ENCODE data around the gene ASB15.

The ASB15 gene

GRCh38 chr7:123658023-123658422 lies 56.4 kb downstream of the ASB15 start:
- intact Hi-C loops (cut with DNase I), result no loop called here
- no peak for DNase-seq

DNA sequence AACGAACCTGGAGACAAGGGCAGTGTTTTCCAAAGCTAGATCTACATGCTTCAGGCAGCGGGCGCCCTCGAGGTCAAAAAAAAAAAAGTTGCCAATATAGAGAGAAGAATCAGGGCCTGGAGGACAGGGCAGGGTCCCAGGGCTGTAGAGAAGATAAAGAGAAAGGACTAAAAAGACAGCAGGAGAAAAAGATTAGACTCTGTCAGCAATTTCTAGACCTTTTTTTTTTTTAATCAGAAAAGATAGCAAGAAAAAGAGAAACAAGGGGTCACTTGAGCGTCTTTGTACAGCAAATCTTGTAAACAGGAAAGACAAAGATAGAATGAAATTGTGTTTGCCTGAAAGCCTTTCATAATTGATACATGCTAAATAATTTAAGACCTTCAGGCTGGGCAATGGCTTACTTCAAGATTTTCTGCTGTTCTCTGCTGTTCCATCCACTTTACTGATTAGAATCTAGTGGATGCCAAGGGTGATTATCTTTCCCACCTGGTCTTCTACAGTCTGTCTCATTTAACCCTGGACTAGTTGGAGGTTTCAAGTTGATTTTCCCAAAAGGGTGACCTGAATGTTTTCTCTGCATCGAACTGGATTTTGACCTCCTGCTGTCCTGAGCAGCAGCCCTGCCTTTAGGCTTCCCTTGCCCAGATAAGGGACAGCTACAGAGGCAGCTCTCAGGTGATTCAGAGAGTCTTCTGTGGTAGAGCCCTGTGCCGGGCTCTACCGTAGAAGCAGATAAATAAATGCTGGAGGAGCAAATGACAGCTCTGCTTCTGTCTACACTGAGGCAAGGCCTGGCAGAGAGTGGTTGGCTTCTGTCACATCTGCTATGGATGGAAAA lies 59.1 kb downstream of the ASB15 start:
- no peak for DNase-seq
- intact Hi-C loops (cut with DNase I), result no loop called here

GRCh38 chr7:123661765-123662164 lies 60.1 kb downstream of the ASB15 start:
- no peak for DNase-seq
- intact Hi-C loops (cut with DNase I), result no loop called here

DNA sequence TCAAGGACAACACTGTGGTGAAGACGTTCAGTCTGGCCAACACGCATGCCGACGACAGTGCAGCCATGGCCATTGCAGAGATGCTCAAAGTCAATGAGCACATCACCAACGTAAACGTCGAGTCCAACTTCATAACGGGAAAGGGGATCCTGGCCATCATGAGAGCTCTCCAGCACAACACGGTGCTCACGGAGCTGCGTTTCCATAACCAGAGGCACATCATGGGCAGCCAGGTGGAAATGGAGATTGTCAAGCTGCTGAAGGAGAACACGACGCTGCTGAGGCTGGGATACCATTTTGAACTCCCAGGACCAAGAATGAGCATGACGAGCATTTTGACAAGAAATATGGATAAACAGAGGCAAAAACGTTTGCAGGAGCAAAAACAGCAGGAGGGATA lies 60.7 kb downstream of the ASB15 start:
- DNase-seq, result no peak
- intact Hi-C loops (cut with DNase I), result no loop called here

- no peak for DNase-seq
- intact Hi-C loops (cut with DNase I), result no loop called here
Measured at GRCh38 chr7:123662755-123663154, 61.1 kb downstream of the ASB15 start.

- DNase-seq, result no peak
- intact Hi-C loops (cut with DNase I), result no loop called here
Measured at GRCh38 chr7:123663200-123663599, 61.6 kb downstream of the ASB15 start.

DNA sequence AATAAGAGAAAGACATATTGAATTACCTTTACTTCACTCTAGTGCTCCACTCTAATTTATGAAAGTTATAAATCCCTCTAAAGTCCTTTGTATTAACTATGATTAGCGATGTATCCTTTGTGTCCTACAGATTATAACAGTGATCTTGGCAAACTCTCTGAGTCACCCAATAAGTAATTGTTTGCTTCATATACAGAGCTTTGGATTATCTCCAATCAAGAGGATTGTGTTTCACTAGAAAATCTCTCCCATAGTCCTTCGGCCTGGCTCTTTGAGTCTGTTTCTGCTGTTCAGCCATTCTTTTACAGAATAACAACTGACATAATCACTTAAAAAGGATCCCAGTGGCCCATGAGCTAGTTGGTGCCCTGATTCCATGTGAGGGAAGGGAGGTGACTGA lies 63.5 kb downstream of the ASB15 start:
- DNase-seq, result no peak
- intact Hi-C loops (cut with DNase I), result no loop called here

GRCh38 chr7:123665896-123666295 lies 64.3 kb downstream of the ASB15 start:
- intact Hi-C loops (cut with DNase I), result no loop called here
- DNase-seq, result no peak

DNA sequence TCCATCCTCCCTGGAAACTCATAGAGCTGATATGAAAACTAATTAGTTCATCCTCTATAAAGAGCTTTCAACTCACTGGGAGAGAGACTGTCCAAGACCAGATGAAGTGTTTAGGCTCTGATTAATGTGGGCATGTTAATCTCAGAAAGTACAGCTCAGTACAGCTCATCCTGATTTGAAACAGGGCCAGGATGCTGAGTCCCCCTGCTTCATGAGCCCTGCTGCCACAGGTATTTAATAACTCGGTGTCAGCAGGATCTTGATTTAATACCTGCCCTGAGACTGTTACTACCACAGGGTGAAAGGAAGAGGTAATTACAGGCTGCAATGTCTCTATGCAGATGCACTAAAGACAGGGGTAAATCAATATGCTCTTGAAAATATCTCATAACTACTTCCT lies 64.9 kb downstream of the ASB15 start:
- intact Hi-C loops (cut with DNase I), result no loop called here
- DNase-seq, result no peak

- DNase-seq, result no peak
- intact Hi-C loops (cut with DNase I), result no loop called here
Measured at GRCh38 chr7:123669485-123669884, 67.9 kb downstream of the ASB15 start.

DNA sequence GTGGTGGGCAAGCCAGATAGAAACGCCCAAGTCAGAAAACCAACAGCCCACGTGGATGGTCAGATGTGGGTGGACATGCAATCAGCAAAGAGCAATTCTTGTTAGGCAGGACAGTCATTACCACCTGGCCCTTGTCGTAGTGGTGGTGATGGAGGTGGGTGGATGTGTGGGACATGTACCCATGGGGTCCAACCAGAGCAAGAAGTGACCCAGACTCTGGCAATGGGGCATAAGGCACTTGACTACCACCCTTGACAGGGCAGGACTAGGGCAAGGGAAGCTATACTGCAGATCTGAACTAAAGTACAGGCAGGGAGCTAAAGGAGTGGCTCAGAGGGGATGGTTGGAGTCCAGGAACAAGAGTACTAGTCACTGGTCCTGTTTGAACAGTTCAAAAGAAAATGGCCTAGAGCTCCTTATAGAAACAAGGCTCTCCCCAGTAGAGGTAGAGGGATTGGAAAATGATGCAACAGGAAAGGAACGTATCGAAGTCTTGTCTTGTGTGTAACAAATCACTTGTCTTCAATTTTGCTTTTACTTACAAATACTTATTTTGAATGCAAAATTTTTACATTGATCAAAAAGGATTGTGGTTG lies 71.6 kb downstream of the ASB15 start:
- intact Hi-C loops (cut with DNase I), result no loop called here
- no peak for DNase-seq

DNA sequence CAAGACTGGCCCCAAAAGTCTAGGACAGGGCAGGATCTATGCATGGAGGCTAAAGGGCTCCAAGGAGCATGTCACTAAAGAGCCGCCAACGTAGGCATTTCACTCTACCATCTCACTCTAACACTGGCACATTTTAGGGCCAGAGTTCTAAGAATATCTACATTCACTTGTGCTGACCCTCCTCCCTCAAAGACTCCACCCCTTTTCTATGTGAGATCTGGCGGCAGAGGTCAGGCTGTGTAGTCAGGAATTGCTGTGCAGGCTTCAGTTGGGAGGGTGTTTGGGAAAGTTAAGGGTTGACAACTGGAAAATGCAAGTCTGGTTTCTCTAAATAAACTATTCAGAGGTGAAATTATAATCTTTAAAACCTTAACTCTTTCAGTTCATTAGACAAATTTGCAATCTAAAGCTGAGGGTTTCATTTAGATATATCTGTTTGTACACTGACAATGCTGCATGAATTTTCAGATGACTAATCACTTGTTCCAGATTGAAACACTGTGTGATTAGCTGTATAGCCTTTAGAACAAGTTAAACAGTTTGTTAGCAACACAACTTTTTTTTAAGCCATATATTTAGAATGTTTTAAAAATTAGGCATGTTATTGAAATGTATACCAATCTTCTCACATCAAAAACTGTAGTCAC lies 72.3 kb downstream of the ASB15 start:
- no peak for DNase-seq
- intact Hi-C loops (cut with DNase I), result no loop called here

DNA sequence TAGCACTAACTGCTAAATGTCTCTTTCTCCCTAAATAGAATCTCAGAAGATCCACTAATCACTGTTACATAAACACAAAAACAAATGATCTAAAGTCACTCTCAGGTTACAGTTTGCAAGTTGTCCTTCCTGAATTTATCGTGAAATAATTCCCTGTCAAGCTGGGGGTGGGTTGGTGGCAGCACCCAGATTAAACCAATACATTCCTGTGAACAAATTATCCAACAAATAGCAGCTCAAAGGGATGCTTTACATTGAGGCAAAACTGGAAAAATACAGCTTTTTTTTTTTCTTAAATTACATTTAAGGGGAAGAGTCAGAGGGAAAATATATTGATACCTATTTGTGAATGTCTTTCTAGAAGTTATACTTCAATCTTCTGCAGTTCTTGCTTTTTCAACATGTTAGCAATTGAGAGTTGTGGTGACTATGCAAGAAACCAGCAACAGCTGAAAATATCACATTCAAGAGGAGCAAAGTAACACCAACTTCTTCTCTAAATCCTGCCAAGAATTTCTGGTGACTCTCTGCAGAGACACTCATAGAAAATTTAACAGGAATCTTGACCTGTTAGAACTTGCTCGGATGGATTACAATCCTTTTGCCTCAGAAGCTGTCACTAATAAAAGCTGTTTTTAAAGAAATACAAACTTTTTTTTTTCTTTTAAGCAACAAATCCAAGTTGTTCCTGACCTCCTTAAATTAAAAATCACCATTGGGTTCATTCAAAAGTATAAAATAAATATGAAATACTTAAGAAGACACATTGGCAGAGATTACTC lies 73.0 kb downstream of the ASB15 start:
- no peak for DNase-seq
- intact Hi-C loops (cut with DNase I), result no loop called here

DNA sequence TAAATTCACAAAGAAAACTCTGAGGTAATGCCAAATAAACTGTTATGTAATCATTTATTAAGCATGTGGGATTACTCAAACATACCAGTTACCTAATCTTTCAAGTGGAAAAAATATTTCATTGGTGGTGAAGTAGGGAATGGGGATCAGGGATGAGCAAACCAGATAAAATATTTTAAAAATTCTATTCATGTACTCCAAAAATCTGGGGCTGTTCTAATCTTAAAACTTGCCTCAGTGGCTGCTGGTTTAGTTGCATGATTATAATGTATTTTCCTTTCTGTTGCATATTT lies 73.5 kb downstream of the ASB15 start:
- DNase-seq, result no peak
- intact Hi-C loops (cut with DNase I), result no loop called here

GRCh38 chr7:123677061-123677715 lies 75.6 kb downstream of the ASB15 start:
- intact Hi-C loops (cut with DNase I), result no loop called here
- no peak for DNase-seq

DNA sequence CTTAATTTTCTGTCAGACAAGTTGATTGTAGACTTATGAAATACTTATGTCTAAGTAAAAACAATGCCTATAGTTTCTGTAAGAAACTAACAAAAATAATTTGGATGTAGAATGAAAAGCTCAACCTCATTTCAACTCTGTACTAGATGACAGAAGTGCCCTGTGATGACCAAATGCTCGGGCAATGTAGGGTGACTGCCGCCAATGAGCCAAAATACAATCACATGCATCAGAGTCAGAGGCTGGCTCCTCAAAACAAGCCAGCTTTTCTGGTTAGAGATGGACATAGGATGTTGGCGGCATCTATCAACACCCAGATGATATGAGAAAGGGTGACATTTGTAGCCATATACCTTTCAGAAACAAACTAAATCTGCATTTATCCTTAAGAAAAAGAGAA lies 78.0 kb downstream of the ASB15 start:
- intact Hi-C loops (cut with DNase I), result loop anchor here (5.0 kb wide), 1 partner anchor 188 kb away; no protein-coding TSS in a partner anchor
- DNase-seq, result no peak

DNA sequence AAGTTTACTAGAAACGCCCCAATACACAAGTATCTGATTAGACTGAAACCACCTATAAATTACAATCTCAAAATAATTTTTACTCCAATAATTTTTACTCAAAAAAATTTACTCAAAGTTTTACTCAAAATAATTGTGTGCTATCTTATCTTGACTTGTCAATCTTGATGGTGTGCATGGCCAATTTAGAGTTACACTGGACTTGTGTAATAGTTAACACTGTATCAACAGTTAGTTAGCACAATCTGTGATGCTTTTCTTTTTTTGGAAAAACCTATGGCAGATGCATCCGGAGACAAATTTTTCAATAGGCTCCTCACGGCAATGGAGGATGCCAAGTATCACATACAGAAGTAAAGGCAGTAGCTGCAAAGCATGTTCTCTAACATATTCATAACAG lies 79.0 kb downstream of the ASB15 start:
- intact Hi-C loops (cut with DNase I), result loop anchor here (5.0 kb wide), 1 partner anchor 187 kb away; no protein-coding TSS in a partner anchor
- no peak for DNase-seq

GRCh38 chr7:123681561-123681960 lies 79.9 kb downstream of the ASB15 start:
- intact Hi-C loops (cut with DNase I), result loop anchor here (5.0 kb wide), 1 partner anchor 186 kb away; no protein-coding TSS in a partner anchor
- DNase-seq, result no peak

- intact Hi-C loops (cut with DNase I), result loop anchor here (5.0 kb wide), 1 partner anchor 185 kb away; no protein-coding TSS in a partner anchor
Measured at GRCh38 chr7:123682690-123683089, 81.1 kb downstream of the ASB15 start.

More at GRCh38 chr7:123682690-123683089, 81.1 kb downstream of the ASB15 start:
- DNase-seq, result peak in 7 of 42 donors; percentile 8 to 56 (median 19)

Data from head of caudate nucleus (tissue), 42 donors.